Nephron progenitor cell (in vitro differentiated cells): ENCODE data around the gene VPS13A.

Experiments used
- DNase-seq: peaks from one replicate; pipeline ENCODE4 v3.0.0; 2021
- H3K27ac Mint-ChIP-seq: 2 replicates; pipeline ENCODE4 v1.8.0; 2021; ENCODE audit warnings: mild to moderate bottlenecking, moderate library complexity, mixed read lengths
- H3K27me3 Mint-ChIP-seq: 2 replicates; pipeline ENCODE4 v1.8.0; 2021; ENCODE audit warnings: mild to moderate bottlenecking, low read depth, mixed read lengths; ENCODE audit not compliant: poor library complexity
- H3K36me3 Mint-ChIP-seq: 2 replicates; pipeline ENCODE4 v1.8.0; 2021; ENCODE audit warnings: low read depth, mixed read lengths
- H3K4me1 Mint-ChIP-seq: 2 replicates; pipeline ENCODE4 v1.8.0; 2021; ENCODE audit warnings: mixed read lengths
- H3K4me3 Mint-ChIP-seq: 2 replicates; pipeline ENCODE4 v1.8.0; 2021; ENCODE audit warnings: mild to moderate bottlenecking, moderate library complexity, mixed read lengths
- H3K9me3 Mint-ChIP-seq: 2 replicates; pipeline ENCODE4 v1.8.0; 2021; ENCODE audit warnings: mild to moderate bottlenecking, moderate library complexity, mixed read lengths
- CTCF ChIP-seq: fragments of 200-600 bp; sonication (generic); IDR thresholded peaks from 2 replicates; pipeline ENCODE4 v1.5.0; 2021; ENCODE audit warnings: antibody characterized with exemption

VPS13A gene

GRCh38 chr9:77427256-77427927, 250.1 kb downstream of the VPS13A start:
- H3K4me3 Mint-ChIP-seq = no peak overlapping the region
- H3K36me3 Mint-ChIP-seq = peaks cover 5% of the 10 kb centered on the region
- H3K9me3 Mint-ChIP-seq = no peaks in the 10 kb centered on the region
- no peaks in the 10 kb centered on the region for H3K27me3 Mint-ChIP-seq
- no peak for TF ChIP-seq CTCF
- peaks cover 5% of the 10 kb centered on the region for H3K4me1 Mint-ChIP-seq
- no peak overlapping the region for H3K27ac Mint-ChIP-seq
- no peak for DNase-seq

- TF ChIP-seq CTCF = no peak
- Mint-ChIP-seq H3K4me1 (peaks cover 8% of the 10 kb centered on the region), H3K27me3 (no peaks in the 10 kb centered on the region), H3K9me3 (no peaks in the 10 kb centered on the region), H3K4me3 (no peak overlapping the region), H3K27ac (no peak overlapping the region), H3K36me3 (no peaks in the 10 kb centered on the region)
- no peak for DNase-seq
Observed at GRCh38 chr9:77429928-77430327, 252.6 kb downstream of the VPS13A start.

- peaks cover 11% of the 10 kb centered on the region for H3K4me1 Mint-ChIP-seq
- no peaks in the 10 kb centered on the region for H3K9me3 Mint-ChIP-seq
- no peak overlapping the region for H3K4me3 Mint-ChIP-seq
- no peak overlapping the region for H3K27ac Mint-ChIP-seq
- H3K36me3 Mint-ChIP-seq = no peaks in the 10 kb centered on the region
- no peak for DNase-seq
- no peak for TF ChIP-seq CTCF
- no peaks in the 10 kb centered on the region for H3K27me3 Mint-ChIP-seq
Observed at GRCh38 chr9:77432053-77432452, 254.7 kb downstream of the VPS13A start.

GRCh38 chr9:77433675-77434445, 256.5 kb downstream of the VPS13A start:
- TF ChIP-seq CTCF = peak; percentile 99
- Mint-ChIP-seq H3K4me1 (peaks cover 11% of the 10 kb centered on the region), H3K4me3 (no peak overlapping the region), H3K27ac (no peak overlapping the region), H3K9me3 (no peaks in the 10 kb centered on the region), H3K36me3 (no peaks in the 10 kb centered on the region), H3K27me3 (peaks cover under 1% of the 10 kb centered on the region)
- peak; percentile 56 for DNase-seq

- no peak for TF ChIP-seq CTCF
- peaks cover 6% of the 10 kb centered on the region for H3K27me3 Mint-ChIP-seq
- H3K9me3 Mint-ChIP-seq = no peaks in the 10 kb centered on the region
- no peak for DNase-seq
- H3K4me1 Mint-ChIP-seq = peaks cover 16% of the 10 kb centered on the region
- no peak overlapping the region for H3K4me3 Mint-ChIP-seq
- no peak overlapping the region for H3K27ac Mint-ChIP-seq
- H3K36me3 Mint-ChIP-seq = no peaks in the 10 kb centered on the region
Observed at GRCh38 chr9:77435277-77435676, 257.9 kb downstream of the VPS13A start.
